NCI-H2081 (cell line): ENCODE data around the gene CEACAM16.

ENCODE experiments used
- DNase-seq, 2 experiments: peaks; one replicate each; lab custom pipeline; 2025; lab: John Stamatoyannopoulos, UW

The CEACAM16 gene

GRCh38 chr19:44746616-44746945 is 47.6 kb downstream of the CEACAM16 start:
- DNase-seq: no peak

GRCh38 chr19:44746946-44747738 is 48.2 kb downstream of the CEACAM16 start:
- DNase-seq: peak; percentile 15 to 39

GRCh38 chr19:44747739-44748425 is 48.9 kb downstream of the CEACAM16 start:
- peak in 1 of 2 experiments; percentile 32 for DNase-seq

GRCh38 chr19:44748426-44749254 is 49.7 kb downstream of the CEACAM16 start, which contains the start of gene BCL3:
Gene BCL3 (plus strand): TSS chr19:44748708. CDS start chr19:44748791, 83 bp downstream.
- no peak for DNase-seq

- DNase-seq: no peak
Measured at GRCh38 chr19:44749292-44749691, 50.3 kb downstream of the CEACAM16 start.

- DNase-seq: no peak
Measured at GRCh38 chr19:44749994-44750393, 51.0 kb downstream of the CEACAM16 start.

- no peak for DNase-seq
Measured at GRCh38 chr19:44752123-44752815, 53.3 kb downstream of the CEACAM16 start.

- peak in 1 of 2 experiments; percentile 28 for DNase-seq
Measured at GRCh38 chr19:44752816-44753625, 54.1 kb downstream of the CEACAM16 start.

- DNase-seq: no peak
Measured at GRCh38 chr19:44753626-44753931, 54.6 kb downstream of the CEACAM16 start.

- DNase-seq: peak; percentile 39 to 61
Measured at GRCh38 chr19:44753932-44754749, 55.2 kb downstream of the CEACAM16 start.

- no peak for DNase-seq
Measured at GRCh38 chr19:44754750-44755080, 55.8 kb downstream of the CEACAM16 start.

- no peak for DNase-seq
Measured at GRCh38 chr19:44755219-44755618, 56.3 kb downstream of the CEACAM16 start.

- DNase-seq: no peak
Measured at GRCh38 chr19:44756089-44756562, 57.2 kb downstream of the CEACAM16 start.

- no peak for DNase-seq
Measured at GRCh38 chr19:44757057-44757734, 58.2 kb downstream of the CEACAM16 start.

- no peak for DNase-seq
Measured at GRCh38 chr19:44757735-44758505, 59.0 kb downstream of the CEACAM16 start.

- DNase-seq: no peak
Measured at GRCh38 chr19:44758596-44758995, 59.6 kb downstream of the CEACAM16 start.

GRCh38 chr19:44759083-44759804 is 60.3 kb downstream of the CEACAM16 start:
- DNase-seq: no peak
